ENCODE data around the gene C1QA. TPM values are rescaled to one million over a fixed set of nuclear protein-coding genes. Genes with fewer than 3 reads are reported as not detected.
"Not testable (repeated sequence)": the region's sequence is repeated elsewhere in the genome, so short reads cannot be mapped to it uniquely, and the experiment has no call there.

The C1QA gene
- polyA plus RNA-seq, 1 of the 3 experiments (the other 2 are of a cell fraction), result not detected

- Histone ChIP-seq H3K4me3 (ENCODE audit: low read depth in 2 of 2, low read length in 1 of 2) (no peak overlapping the region), H3K4me2 (no peak overlapping the region), H3K36me3 (replicated peaks in 1 of 2; ENCODE audit: control insufficient read depth in 1 of 2, insufficient read depth in 2 of 2, low read length in 1 of 2) (no peaks in the 10 kb centered on the region), H3K9me3 (no peaks in the 10 kb centered on the region), H4K20me1 (ENCODE audit: insufficient read depth) (no peaks in the 10 kb centered on the region), H3K9ac (no peak overlapping the region), H3K79me2 (ENCODE audit: insufficient read depth) (no peaks in the 10 kb centered on the region), H3K9me2 (no peaks in the 10 kb centered on the region), H2AFZ (ENCODE audit: low read depth) (no peak overlapping the region), H3K4me1 (ENCODE audit: control insufficient read depth in 1 of 2, insufficient read depth in 2 of 2, low read depth in 1 of 2, low read length in 1 of 2) (no peaks in the 10 kb centered on the region), H3K27me3 (ENCODE audit: insufficient read depth) (peaks cover 13% of the 10 kb centered on the region; the same call in 1 of the 2 replicates), H3F3A (replicated peaks; ENCODE audit: insufficient read depth) (no peaks in the 10 kb centered on the region), H3K27ac (ENCODE audit: low read depth in 2 of 2, low read length in 1 of 2) (no peak overlapping the region)
- ChIA-PET CTCF (interaction anchor here (0.9 to 3.8 kb wide), 15 partner anchors 8 to 306 kb away, joined by 3 to 50 read pairs (median 8); partner anchors contain the start of gene LACTBL1), POLR2A (no interaction called here)
- DNase-seq, result no peak
- WGBS (ENCODE audit: low lambda C conversion rate), result 32% methylated on average over 2 of the region's 2 CpGs
- no peak for TF ChIP-seq FOXM1 (IDR thresholded peaks at IDR 0.05; ENCODE audit: low read depth)
- no peak for TF ChIP-seq PBX3 (IDR thresholded peaks at IDR 0.05)
- no peak for TF ChIP-seq GABPA (IDR thresholded peaks at IDR 0.05; ENCODE audit: low read depth)
Measured at GRCh38 chr1:22666412-22666811, 30.0 kb downstream of the C1QA start.

- 62% methylated on average over 2 of the region's 2 CpGs for WGBS (ENCODE audit: low lambda C conversion rate)
- H4K20me1 ChIP-seq (ENCODE audit: insufficient read depth); H3K9ac ChIP-seq; DNase-seq; H3K36me3 ChIP-seq (replicated peaks in 1 of 2; ENCODE audit: control insufficient read depth in 1 of 2, insufficient read depth in 2 of 2, low read length in 1 of 2); POLR2A ChIA-PET; H3K79me2 ChIP-seq (ENCODE audit: insufficient read depth); H3K4me2 ChIP-seq; H2AFZ ChIP-seq (ENCODE audit: low read depth); H3K4me3 ChIP-seq (ENCODE audit: low read depth in 2 of 2, low read length in 1 of 2); H3K4me1 ChIP-seq (ENCODE audit: control insufficient read depth in 1 of 2, insufficient read depth in 2 of 2, low read depth in 1 of 2, low read length in 1 of 2); H3K9me3 ChIP-seq; H3F3A ChIP-seq (replicated peaks; ENCODE audit: insufficient read depth); H3K9me2 ChIP-seq; H3K27ac ChIP-seq (ENCODE audit: low read depth in 2 of 2, low read length in 1 of 2): not testable (repeated sequence)
- H3K27me3 ChIP-seq (ENCODE audit: insufficient read depth), result peaks cover 20% of the 10 kb centered on the region; the same call in 1 of the 2 replicates
- CTCF ChIA-PET, result interaction anchor here (3.8 kb wide), 1 partner anchor 262 kb away, joined by 50 read pairs; no protein-coding TSS in a partner anchor
Measured at GRCh38 chr1:22668840-22669239, 32.4 kb downstream of the C1QA start.

GRCh38 chr1:22670352-22670975, 34.0 kb downstream of the C1QA start:
- H3K79me2 ChIP-seq (ENCODE audit: insufficient read depth), result no peaks in the 10 kb centered on the region
- no peaks in the 10 kb centered on the region for H3K36me3 ChIP-seq (replicated peaks in 1 of 2; ENCODE audit: control insufficient read depth in 1 of 2, insufficient read depth in 2 of 2, low read length in 1 of 2)
- H3K27ac ChIP-seq (ENCODE audit: low read depth in 2 of 2, low read length in 1 of 2), result no peak overlapping the region
- no peak overlapping the region for H3K4me3 ChIP-seq (ENCODE audit: low read depth in 2 of 2, low read length in 1 of 2)
- ChIA-PET POLR2A (no interaction called here), CTCF (interaction anchor here (0.9 to 3.2 kb wide), 4 partner anchors 10 to 260 kb away, joined by 4 to 18 read pairs (median 10); no protein-coding TSS in a partner anchor)
- no peaks in the 10 kb centered on the region; a peak in 1 of 4 replicates for H3K4me1 ChIP-seq (ENCODE audit: control insufficient read depth in 1 of 2, insufficient read depth in 2 of 2, low read depth in 1 of 2, low read length in 1 of 2)
- no peaks in the 10 kb centered on the region for H3K9me3 ChIP-seq
- no peaks in the 10 kb centered on the region for H4K20me1 ChIP-seq (ENCODE audit: insufficient read depth)
- DNase-seq, result no peak
- H3K27me3 ChIP-seq (ENCODE audit: insufficient read depth), result peaks cover 20% of the 10 kb centered on the region; the same call in 1 of the 2 replicates
- no peak overlapping the region for H3K4me2 ChIP-seq
- no peak overlapping the region for H2AFZ ChIP-seq (ENCODE audit: low read depth)
- no peak overlapping the region for H3K9ac ChIP-seq
- no peaks in the 10 kb centered on the region for H3F3A ChIP-seq (replicated peaks; ENCODE audit: insufficient read depth)
- no peaks in the 10 kb centered on the region for H3K9me2 ChIP-seq
- 69% methylated on average over 9 of the region's 12 CpGs for WGBS (ENCODE audit: low lambda C conversion rate)
- TF ChIP-seq SMC3 (IDR thresholded peaks at IDR 0.05; ENCODE audit: low read depth, low read length), result no peak
- no peak for TF ChIP-seq MXI1 (IDR thresholded peaks at IDR 0.05; ENCODE audit: low read depth, low read length)
- no peak for TF ChIP-seq MAX (IDR thresholded peaks at IDR 0.05; ENCODE audit: low read depth)
- no peak for TF ChIP-seq MEF2A (IDR thresholded peaks at IDR 0.05; ENCODE audit: borderline replicate concordance, low read depth)
- TF ChIP-seq TEAD4 (IDR thresholded peaks at IDR 0.05; ENCODE audit: borderline replicate concordance, insufficient read depth), result no peak
- no peak for TF ChIP-seq TCF12 (IDR thresholded peaks at IDR 0.05)
- no peak for TF ChIP-seq FOXM1 (IDR thresholded peaks at IDR 0.05; ENCODE audit: low read depth)
- TF ChIP-seq USF1 (IDR thresholded peaks at IDR 0.05; ENCODE audit: borderline replicate concordance, low read depth), result no peak
- TF ChIP-seq FOXJ3 (CRISPR knock-in tag; IDR thresholded peaks at IDR 0.05), result no peak
- TF ChIP-seq GATA2 (CRISPR knock-in tag; IDR thresholded peaks at IDR 0.05), result no peak
- no peak for TF ChIP-seq RCOR1 (IDR thresholded peaks at IDR 0.05; ENCODE audit: low read length)
- TF ChIP-seq USF2 (IDR thresholded peaks at IDR 0.05; ENCODE audit: borderline replicate concordance, low read depth, low read length), result no peak
- no peak for TF ChIP-seq SIN3A (IDR thresholded peaks at IDR 0.05; ENCODE audit: borderline replicate concordance, low read depth, low read length)
- no peak for TF ChIP-seq POLR2AphosphoS5 (IDR thresholded peaks at IDR 0.05; ENCODE audit: low read depth, low read length)
- TF ChIP-seq RFX5 (IDR thresholded peaks at IDR 0.05; ENCODE audit: low read length), result no peak
- no peak for TF ChIP-seq CTCF (IDR thresholded peaks at IDR 0.05)
